Ectodermal cell (in vitro differentiated cells): ENCODE results near the gene FAM185A.
A peak's percentile ranks its signal among the peaks of the same experiment; 100 is the strongest.
"Not testable (repeated sequence)": the region's sequence is repeated elsewhere in the genome, so short reads cannot be mapped to it uniquely, and the experiment has no call there.

Experiments
- H3K27ac ChIP-seq: 2 replicates; pipeline ENCODE4 v1.7.0; 2013; ENCODE audit warnings: mild to moderate bottlenecking, low read depth, low read length; ENCODE audit not compliant: insufficient read depth, poor library complexity, severe bottlenecking
- H3K27me3 ChIP-seq: 2 replicates; pipeline ENCODE4 v1.7.0; 2013; ENCODE audit warnings: mild to moderate bottlenecking, low read length; ENCODE audit not compliant: insufficient read depth, control insufficient read depth, poor library complexity, severe bottlenecking
- H3K36me3 ChIP-seq: one replicate; pipeline ENCODE4 v1.7.0; 2013; ENCODE audit warnings: low read length; ENCODE audit not compliant: control insufficient read depth, insufficient read depth
- H3K4me1 ChIP-seq: one replicate; pipeline ENCODE4 v1.7.0; 2013; ENCODE audit warnings: low read length; ENCODE audit not compliant: control insufficient read depth, insufficient read depth
- H3K4me3 ChIP-seq: 2 replicates; pipeline ENCODE4 v1.7.0; 2013; ENCODE audit warnings: low read depth, low read length, control low read depth; ENCODE audit not compliant: insufficient read depth
- H3K9me3 ChIP-seq: 2 replicates; pipeline ENCODE4 v1.7.0; 2013; ENCODE audit warnings: mild to moderate bottlenecking, low read length, moderate library complexity; ENCODE audit not compliant: control insufficient read depth
- WGBS, 2 experiments: methylation state at CpG; one replicate each; pipeline ENCODE4 v1.1.7; 2013; ENCODE audit warnings: missing lambda C conversion rate in 2 of 2; 5-methylcytosine and 5-hydroxymethylcytosine counted together

The FAM185A gene

DNA sequence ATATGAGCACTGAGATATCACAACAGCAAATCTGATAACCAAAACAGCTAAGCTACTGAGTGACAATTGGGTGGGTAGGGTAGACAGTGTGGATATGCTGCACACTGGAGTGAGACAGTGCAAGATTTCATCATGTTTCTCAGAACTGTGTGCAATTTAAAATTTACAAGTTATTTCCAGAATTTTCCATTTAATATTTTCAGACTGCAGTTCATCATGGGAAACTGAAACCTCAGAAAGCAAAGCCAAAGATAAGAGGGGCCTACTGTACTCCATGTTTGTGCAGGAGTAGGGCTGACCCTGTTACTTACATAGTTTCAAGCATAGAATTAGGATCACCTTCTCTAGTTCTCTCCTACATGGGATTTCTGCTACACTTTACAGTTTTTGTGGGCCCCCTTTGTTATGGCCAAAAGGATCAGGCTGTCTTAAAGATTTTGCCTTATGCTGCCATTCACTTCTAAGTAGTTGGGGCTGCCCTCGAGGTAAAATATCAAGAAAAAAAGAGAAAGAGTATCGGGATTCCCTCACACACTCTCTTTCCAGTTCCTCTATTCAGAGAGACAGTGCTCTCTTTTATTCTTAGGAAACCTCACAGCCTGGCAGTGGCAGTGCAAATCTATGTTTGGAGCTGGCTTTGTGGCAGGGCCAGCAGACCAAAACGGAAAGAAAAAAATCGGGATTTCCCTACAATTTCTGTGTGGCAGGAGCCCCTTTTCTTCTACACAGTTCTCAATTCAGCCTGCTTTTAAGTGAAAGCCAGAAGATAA lies 6.6 kb upstream of the FAM185A start:
- WGBS, 2 experiments: 78 to 100% methylated on average over 1 of the region's 4 CpGs
- H3K36me3 ChIP-seq, H3K27ac ChIP-seq, H3K9me3 ChIP-seq, H3K4me3 ChIP-seq, H3K27me3 ChIP-seq, H3K4me1 ChIP-seq: not testable (repeated sequence)

DNA sequence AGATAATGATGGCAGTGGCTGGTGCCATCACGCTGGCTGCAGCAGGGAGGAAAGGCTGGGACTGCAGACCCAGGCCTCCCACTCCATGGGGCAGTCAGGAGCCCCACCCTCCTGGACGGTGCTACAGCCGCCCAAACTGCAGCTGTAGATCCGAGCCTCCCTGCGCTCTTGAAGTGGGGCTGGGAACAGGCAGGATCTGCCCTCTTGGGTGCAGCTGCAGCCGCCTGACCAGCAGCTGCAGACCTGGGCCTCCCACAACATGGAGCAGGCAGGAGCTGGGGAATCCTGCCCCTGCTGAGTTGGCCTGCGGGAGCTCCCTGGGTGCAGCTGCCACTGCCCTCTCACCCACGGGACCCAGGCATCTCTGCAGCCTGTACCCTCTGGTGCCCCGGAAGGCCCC lies 4.9 kb upstream of the FAM185A start:
- 83 to 88% methylated on average over 9 of the region's 9 CpGs for WGBS, 2 experiments
- H3K36me3 ChIP-seq, H3K4me1 ChIP-seq, H3K27ac ChIP-seq, H3K27me3 ChIP-seq, H3K9me3 ChIP-seq, H3K4me3 ChIP-seq: not testable (repeated sequence)

DNA sequence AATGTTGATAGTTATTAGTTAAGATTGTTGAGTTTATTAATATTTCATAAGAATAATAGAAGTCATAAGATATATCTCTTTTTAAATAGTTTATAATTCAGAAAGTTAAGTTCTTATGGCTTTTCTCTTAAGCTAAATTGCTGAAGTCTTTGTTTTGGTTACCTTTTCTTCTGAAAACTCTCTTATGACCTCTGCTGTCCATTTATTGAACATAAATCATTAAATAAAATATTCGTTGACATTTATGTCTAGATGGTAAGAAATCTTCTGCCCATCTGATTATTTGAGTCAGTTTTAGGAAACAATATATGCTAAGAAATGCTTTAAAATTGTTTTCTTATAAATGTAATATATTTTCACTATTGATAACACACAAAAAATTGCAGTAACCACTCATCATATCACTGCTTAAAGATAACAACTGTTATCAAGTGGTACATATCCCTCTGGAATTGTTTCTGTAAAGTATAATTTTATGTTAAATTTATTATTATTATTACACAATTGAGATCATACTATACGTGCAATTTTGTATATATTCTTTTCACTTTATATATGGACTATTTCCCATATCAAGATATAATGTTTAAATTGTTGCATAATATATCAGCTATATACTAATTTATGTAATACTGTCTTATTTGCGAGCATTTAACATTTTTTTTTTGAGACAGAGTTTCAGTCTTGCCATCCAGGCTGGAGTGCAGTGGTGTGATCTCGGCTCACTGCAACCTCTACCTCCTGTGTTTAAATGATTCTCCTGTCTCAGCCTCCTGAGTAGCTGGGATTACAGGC lies 3.1 kb upstream of the FAM185A start:
- not testable (repeated sequence) for H3K4me3 ChIP-seq, H3K36me3 ChIP-seq, H3K9me3 ChIP-seq, H3K4me1 ChIP-seq, H3K27ac ChIP-seq, H3K27me3 ChIP-seq
- WGBS, 2 experiments: 73 to 93% methylated on average over 2 of the region's 4 CpGs

DNA sequence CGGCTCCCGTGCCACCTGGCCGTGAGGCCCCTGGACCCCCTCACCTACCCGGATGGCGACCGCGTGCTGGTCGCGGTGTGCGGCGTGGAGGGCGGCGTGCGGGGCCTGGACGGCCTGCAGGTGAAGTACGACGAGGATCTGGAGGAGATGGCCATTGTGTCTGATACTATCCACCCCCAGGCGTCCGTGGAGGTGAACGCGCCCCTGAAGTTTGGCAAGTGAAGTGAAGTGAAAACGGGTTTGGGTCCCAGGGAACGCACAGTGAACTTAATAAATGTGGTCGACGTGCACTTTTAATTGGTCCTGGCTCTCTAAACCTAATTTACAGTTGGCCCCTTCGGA lies 617 bp downstream of the FAM185A start:
- WGBS, 2 experiments: 7 to 11% methylated on average over 7 of the region's 26 CpGs
- H3K9me3 ChIP-seq, H3K36me3 ChIP-seq, H3K4me1 ChIP-seq, H3K27ac ChIP-seq, H3K27me3 ChIP-seq: not testable (repeated sequence)
- H3K4me3 ChIP-seq: peak overlapping the region; percentile 63

DNA sequence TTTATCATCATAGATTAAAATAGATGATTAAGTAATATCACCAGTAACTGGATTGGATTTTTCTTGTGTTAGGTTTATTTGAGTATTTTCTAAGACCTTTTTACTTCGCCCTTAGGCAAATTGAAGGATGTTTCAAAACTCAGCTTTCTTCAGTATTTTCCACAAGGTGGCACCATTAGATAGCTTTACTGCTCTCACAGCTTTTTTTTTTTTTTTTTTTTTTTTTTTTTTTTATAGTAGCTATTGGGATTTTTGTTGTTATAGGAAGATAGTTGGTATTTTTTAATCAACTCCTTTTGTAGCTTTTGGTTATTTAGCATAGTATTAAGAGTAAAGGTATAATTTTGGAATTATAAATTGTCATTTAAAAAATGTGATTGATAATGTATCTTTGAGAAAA lies 9.4 kb downstream of the FAM185A start:
- not testable (repeated sequence) for H3K27me3 ChIP-seq, H3K9me3 ChIP-seq, H3K4me1 ChIP-seq, H3K36me3 ChIP-seq, H3K4me3 ChIP-seq, H3K27ac ChIP-seq
- no CpG with 5 or more reads among the region's 1 CpG for WGBS, 2 experiments

DNA sequence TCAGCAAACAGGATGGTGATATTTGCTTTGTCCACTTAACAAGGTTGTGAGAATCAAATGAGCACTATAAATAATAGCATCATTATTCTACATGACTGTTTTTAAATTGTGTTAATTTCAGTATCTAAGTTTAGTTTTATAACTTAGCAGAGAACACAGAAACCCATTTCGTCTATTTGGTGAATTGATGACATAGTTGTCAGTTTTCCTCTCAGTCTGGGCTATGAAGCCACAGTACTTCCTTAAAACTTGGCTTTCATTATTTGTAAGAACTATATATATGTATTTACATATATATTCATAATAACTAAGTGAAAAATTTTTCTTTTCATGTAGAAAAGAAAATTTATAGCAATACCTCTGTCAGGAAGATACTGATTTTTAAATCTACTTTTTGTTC lies 11.1 kb downstream of the FAM185A start:
- not testable (repeated sequence) for H3K27ac ChIP-seq, H3K4me1 ChIP-seq, H3K9me3 ChIP-seq, H3K36me3 ChIP-seq, H3K27me3 ChIP-seq, H3K4me3 ChIP-seq
- 100% methylated on average over 1 of the region's 1 CpG; no CpG with 5 or more reads in 1 of the 2 experiments for WGBS, 2 experiments

DNA sequence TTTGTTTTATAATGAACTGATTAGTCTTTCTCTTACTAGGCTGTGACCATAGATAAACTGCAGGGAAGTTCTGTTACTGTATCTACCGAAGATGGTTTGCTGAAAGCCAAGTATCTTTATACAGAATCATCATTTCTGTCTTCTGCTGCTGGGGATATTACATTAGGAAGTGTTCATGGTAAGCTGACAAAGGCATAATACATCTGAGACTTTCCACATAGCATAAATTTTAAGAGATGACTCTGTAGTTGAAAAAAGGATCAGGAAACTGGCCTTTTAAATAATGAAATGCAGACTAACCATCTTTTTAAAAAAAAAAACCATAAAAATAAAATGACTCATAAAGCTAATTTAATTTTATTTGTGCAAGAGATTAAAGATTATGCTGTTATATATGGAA lies 12.4 kb downstream of the FAM185A start:
- H3K4me1 ChIP-seq, H3K4me3 ChIP-seq: not testable (repeated sequence)
- 100% methylated on average over 1 of the region's 1 CpG; no CpG with 5 or more reads in 1 of the 2 experiments for WGBS, 2 experiments

DNA sequence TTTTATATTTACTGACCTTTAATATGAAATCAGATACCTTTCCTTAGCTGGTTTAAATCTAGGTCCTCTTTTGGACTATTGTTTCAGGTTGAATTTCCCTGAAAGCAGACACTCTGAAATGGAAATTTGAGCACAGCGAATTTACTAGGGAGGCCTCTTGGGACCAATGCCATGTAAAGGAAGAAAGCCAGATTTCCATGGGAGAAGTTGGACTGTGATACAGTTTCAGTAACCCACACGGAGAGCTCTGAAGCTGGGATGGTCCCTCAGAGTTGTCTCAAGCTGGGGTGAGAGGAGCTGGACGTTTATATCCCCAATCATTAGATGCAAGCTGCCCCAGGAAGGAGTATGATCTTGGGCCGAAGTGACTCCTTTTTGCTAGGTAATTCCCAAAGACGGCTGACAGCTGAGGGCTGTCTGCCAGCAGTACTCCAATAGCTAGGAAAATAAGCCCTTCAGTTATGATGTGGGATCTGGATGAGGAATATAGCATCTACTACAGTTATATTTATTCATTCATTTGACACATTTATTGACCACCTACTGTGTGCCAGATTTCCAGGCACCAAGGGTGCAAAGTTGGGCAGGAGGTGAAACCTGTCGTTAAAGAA lies 14.6 kb downstream of the FAM185A start:
- H3K4me3 ChIP-seq, H3K27ac ChIP-seq: not testable (repeated sequence)
- WGBS, 2 experiments: 90 to 94% methylated on average over 4 to 5 of the region's 6 CpGs

More for the DNA sequence above, 12.4 kb downstream of the FAM185A start:
- not testable (repeated sequence) for H3K36me3 ChIP-seq, H3K9me3 ChIP-seq, H3K27me3 ChIP-seq, H3K27ac ChIP-seq

DNA sequence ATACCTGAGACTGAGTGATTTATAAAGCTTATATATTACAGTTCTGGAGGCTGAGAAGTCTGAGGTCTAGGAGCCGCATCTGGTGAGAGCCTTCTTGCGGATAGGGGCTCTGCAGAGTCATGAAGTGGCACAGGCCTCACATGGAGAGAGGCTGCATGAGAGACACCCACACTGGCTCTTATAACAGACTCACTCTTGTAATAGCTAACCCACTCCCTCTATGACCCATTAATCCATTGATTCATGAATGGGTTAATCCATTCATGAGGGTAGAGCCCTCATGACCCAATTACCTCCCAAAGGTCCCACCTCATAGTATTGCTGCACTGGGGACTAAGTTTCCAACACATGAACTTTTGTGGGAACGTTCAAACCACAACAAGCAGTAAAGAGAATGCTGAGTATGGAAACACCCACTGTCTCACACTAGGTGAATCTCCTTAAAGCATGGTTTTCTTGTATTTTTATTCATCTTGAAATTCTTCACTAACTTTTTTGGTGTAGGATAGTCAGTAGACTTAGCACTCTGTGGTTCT lies 20.9 kb downstream of the FAM185A start:
- H3K4me1 ChIP-seq, H3K9me3 ChIP-seq, H3K36me3 ChIP-seq, H3K4me3 ChIP-seq, H3K27ac ChIP-seq, H3K27me3 ChIP-seq: not testable (repeated sequence)
- 100% methylated on average over 1 of the region's 3 CpGs for WGBS, 2 experiments

More for the DNA sequence above, 14.6 kb downstream of the FAM185A start:
- not testable (repeated sequence) for H3K27me3 ChIP-seq, H3K9me3 ChIP-seq, H3K36me3 ChIP-seq, H3K4me1 ChIP-seq

DNA sequence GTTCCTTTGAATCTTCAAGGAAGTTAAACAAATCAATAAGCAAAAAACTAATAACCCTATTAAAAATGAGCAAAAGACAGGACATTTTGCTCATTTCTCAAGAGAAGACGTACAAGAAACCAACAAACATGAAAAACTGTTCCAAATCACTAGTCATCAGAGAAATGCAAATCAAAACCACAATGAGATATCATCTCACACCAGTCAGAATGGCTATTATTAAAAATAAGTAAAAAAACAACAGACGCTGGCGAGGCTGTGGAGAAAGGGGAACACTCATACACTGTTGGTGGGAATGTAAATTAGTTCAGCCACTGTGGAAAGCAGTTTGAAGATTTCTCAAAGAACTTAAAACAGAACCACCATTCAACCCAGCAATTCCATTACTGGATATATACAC lies 21.7 kb downstream of the FAM185A start:
- 85 to 92% methylated on average over 1 of the region's 3 CpGs for WGBS, 2 experiments
- not testable (repeated sequence) for H3K4me3 ChIP-seq, H3K36me3 ChIP-seq, H3K9me3 ChIP-seq, H3K4me1 ChIP-seq, H3K27me3 ChIP-seq, H3K27ac ChIP-seq
